Epithelial cell of proximal tubule (primary cell): ENCODE measurements around the gene RBL1. TPM values are rescaled to one million over a fixed set of nuclear protein-coding genes. Genes with fewer than 3 reads are reported as not detected.
A peak's percentile ranks its signal among the peaks of the same experiment; 100 is the strongest.

Experiments
- DNase-seq: peaks from one replicate; pipeline ENCODE4 v3.0.0-alpha.2; 2011; ENCODE audit warnings: low read depth
- H3K4me3 ChIP-seq: 2 replicates; pipeline ENCODE4 v1.5.1; 2011; ENCODE audit warnings: low read depth, mild to moderate bottlenecking, low read length
- CTCF ChIP-seq: conservative IDR thresholded peaks from 2 replicates; pipeline ENCODE4 v1.5.1; 2012; ENCODE audit warnings: low read depth, mild to moderate bottlenecking, low read length
- total RNA-seq: library from RNA; depleted of rRNA; stranded (reverse); fragments of >200 nt; gene quantifications from 2 replicates; pipeline ENCODE4 v1.2.3, GENCODE V29; 2015

Gene RBL1
- total RNA-seq, 1 donor from 2014 or later = 9.7 TPM

- no peak for TF ChIP-seq CTCF
Measured at GRCh38 chr20:36959242-36959641, 136.6 kb downstream of the RBL1 start.

DNA sequence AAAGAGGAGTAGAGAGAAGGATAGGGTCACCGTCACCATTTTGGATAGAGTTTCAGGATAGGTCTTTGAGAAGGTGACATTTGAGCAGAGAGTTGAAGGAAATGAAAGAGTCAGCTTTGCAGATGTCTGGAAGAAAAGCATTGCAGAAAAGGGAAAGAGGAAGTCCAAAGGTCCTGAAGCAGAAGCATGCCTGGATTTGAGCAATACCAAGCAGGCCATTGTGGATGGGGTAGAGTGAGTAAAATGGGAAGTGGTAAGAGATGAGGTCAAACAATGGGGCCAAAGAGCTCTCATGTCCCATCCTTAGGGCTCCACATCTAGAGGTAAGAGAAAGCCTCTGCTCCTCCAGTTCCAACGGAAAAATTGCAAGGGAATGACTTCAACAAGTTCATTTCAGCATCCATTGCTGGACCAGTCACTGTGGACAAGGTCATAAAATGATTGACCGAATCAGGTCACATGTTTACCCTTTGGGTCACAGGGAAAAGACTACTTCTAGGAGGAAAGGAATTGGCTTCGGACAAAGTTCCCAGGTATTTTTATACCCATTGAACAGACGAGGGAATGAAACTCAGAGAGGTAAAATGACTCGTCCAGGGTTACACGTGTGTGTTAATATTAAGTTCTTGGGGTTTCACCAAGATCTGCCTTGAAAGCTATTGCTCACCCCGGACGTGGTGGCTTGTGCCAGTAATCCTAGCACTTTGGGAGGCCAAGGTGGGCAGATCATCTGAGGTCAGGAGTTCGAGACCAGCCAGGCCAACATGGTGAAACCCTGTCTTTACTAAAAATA, 137.7 kb downstream of the RBL1 start:
- no peak for DNase-seq
- TF ChIP-seq CTCF = no peak
- no peak overlapping the region for H3K4me3 ChIP-seq

More at GRCh38 chr20:36959242-36959641, 136.6 kb downstream of the RBL1 start:
- no peak overlapping the region for H3K4me3 ChIP-seq
- DNase-seq = no peak

DNA sequence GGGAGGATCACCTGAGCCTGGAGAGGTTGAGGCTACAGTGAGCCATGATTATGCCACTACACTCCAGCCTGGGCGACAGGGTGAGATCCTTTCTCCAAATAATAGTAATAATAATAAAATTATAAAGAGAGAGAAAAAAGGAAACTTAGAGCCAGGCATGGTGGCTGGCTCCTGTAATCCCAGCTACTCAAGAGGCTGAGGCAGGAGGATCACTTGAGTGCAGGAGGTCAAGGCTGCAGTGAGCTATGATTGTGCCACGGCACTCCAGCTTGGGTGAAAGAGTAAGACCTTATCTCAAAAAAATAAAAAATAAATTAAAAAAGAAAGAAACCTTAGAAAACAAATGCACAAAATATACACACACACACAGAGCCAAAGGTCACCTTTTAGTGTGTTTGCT, 139.1 kb downstream of the RBL1 start:
- DNase-seq = no peak
- TF ChIP-seq CTCF = no peak
- no peak overlapping the region for H3K4me3 ChIP-seq

DNA sequence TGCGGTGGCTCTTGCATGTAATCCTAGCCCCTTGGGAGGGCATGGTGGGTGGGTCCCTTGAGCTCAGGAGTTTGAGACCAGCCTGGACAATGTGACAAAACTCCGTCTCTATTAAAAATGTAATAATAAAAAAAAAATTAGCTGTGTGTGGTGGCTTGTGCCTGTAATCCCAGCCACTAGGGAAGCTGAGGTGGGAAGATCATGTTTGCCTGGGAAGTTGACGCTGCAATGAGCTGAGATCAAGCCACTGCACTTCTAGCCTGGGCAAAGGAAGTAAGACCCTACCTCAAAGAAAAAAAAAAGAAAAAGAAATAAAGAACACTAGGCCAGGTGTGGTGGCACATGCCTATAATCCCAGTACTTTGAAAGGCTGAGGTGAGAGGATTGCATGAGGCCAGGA, 139.8 kb downstream of the RBL1 start:
- no peak overlapping the region for H3K4me3 ChIP-seq
- no peak for DNase-seq
- TF ChIP-seq CTCF = no peak

DNA sequence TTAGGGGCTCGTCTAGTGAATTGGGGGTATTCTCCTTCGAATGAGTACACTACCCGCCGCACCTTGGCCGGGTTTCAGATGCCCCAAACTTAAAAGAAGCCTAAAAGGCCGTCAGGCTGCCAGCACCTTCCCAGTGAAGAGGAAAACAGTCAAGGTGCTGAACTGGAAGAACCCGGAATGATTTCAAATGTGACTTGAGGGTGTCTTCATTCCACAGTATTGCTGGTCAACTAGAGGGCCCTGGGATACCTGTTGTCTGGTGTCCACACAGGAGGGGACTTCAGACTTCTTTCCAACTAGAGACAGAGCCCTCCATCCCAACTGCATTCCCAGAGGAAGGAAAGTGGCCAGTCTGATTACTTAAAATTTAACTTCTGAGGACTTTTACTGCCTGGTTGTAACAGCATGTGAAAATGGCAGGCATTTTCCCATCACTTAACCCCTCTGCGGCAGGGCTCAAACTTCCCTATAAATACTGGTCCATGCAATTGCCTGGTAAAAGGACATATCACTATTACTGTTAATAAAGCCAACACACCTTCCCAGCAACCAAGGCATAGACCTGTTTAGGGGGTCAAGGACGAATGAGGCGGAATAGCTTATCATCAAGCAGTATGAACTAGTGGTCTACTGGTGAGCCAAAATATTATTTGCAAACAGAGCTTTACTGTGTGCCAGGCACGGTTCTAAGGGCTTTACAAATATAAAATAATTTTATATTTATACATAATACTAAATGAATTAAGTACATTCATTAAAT, 143.6 kb downstream of the RBL1 start:
- DNase-seq = no peak
- peak overlapping the region; percentile 98 for H3K4me3 ChIP-seq
- no peak for TF ChIP-seq CTCF

DNA sequence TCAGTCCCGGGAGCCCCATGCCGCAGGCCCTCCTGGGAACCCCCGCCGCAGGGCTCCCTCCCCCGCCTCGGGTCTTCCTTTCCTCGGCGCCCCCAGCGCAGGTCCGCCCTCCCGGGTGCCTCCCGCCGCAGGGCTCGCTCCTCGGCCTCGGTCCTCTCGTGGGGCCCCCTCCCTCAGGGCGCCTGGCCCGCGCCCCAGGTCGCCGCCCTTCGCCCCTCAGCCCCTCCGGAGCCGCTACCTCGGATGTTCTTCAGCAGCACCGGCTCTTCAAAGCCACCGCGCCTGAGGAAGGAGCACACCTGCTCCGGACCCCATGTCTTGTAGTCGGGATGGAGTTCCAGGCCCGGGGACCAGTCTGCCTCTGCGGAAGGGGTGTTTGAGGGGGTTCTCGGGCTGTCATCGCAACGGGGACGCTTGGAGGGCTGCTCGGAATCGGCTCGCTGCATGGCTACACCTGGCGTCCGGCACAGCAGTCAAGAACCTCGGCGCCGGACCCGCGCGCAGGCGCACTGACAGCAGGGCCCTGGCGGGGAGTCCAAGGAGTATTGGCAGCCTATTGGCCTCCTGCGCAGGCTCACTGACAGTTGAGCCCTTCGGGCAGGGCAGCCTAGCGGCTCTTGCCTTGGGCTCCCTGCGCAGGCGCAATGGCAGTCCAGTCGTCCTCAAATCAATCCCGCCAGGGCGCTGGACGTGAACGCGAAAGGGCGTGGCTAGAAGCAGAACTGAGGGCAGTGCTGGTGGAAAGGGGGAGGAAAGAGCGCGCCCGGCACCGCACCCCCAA, 144.4 kb downstream of the RBL1 start, which contains the start of gene SAMHD1:
Gene SAMHD1 (minus strand): TSS at position 511 of the 781 bp plus-strand sequence. CDS start 65 bp downstream, at position 446.
- no peak for TF ChIP-seq CTCF
- peak; percentile 69 for DNase-seq
- peak within 1 kb of the TSS; percentile 98 for H3K4me3 ChIP-seq
